Islet precursor cell (in vitro differentiated cells): ENCODE measurements around the gene SEBOX.

Experiments
- DNase-seq: peaks from one replicate; pipeline ENCODE4 v3.0.0-alpha.2; 2018

SEBOX gene

GRCh38 chr17:28392491-28392890 lies 27.5 kb upstream of the SEBOX start:
- peak; percentile 95 for DNase-seq

GRCh38 chr17:28391401-28391800 lies 26.4 kb upstream of the SEBOX start:
- no peak for DNase-seq

GRCh38 chr17:28390984-28391383 lies 26.0 kb upstream of the SEBOX start:
- no peak for DNase-seq

GRCh38 chr17:28390563-28390962 lies 25.6 kb upstream of the SEBOX start:
- DNase-seq: no peak

GRCh38 chr17:28390141-28390540 lies 25.1 kb upstream of the SEBOX start:
- DNase-seq: no peak

GRCh38 chr17:28388106-28388505 lies 23.1 kb upstream of the SEBOX start:
- DNase-seq: no peak

- DNase-seq: no peak
Measured at GRCh38 chr17:28386391-28386790, 21.4 kb upstream of the SEBOX start.

- no peak for DNase-seq
Measured at GRCh38 chr17:28385406-28385805, 20.4 kb upstream of the SEBOX start.

- peak; percentile 75 for DNase-seq
Measured at GRCh38 chr17:28385037-28385400, 20.0 kb upstream of the SEBOX start.

- peak; percentile 78 for DNase-seq
Measured at GRCh38 chr17:28384281-28385036, 19.5 kb upstream of the SEBOX start.

- DNase-seq: peak; percentile 91
Measured at GRCh38 chr17:28381141-28381825, 16.3 kb upstream of the SEBOX start.

- peak; percentile 88 for DNase-seq
Measured at GRCh38 chr17:28379814-28380801, 15.1 kb upstream of the SEBOX start.

GRCh38 chr17:28372945-28373274 lies 7.9 kb upstream of the SEBOX start:
- DNase-seq: peak; percentile 50

- peak; percentile 74 for DNase-seq
Measured at GRCh38 chr17:28372203-28372944, 7.4 kb upstream of the SEBOX start.

- peak; percentile 99 for DNase-seq
Measured at GRCh38 chr17:28371245-28372202, 6.5 kb upstream of the SEBOX start, which contains the start of gene SARM1. TSS of gene SARM1 (plus strand) at chr17:28371694. CDS start at chr17:28372033, 339 bp downstream.

GRCh38 chr17:28370744-28371103 lies 5.7 kb upstream of the SEBOX start:
- no peak for DNase-seq

GRCh38 chr17:28370035-28370743 lies 5.2 kb upstream of the SEBOX start, which contains the start of gene VTN:
TSS of gene VTN (minus strand) at chr17:28370307. CDS start at chr17:28370203, 104 bp downstream.
- DNase-seq: peak; percentile 98

GRCh38 chr17:28369684-28370034 lies 4.7 kb upstream of the SEBOX start:
- DNase-seq: no peak

- peak; percentile 52 for DNase-seq
Measured at GRCh38 chr17:28368915-28369683, 4.1 kb upstream of the SEBOX start.

- DNase-seq: peak; percentile 54
Measured at GRCh38 chr17:28368306-28368831, 3.4 kb upstream of the SEBOX start.
